Measurements from ENCODE around the gene MCCC2.
"Not testable (repeated sequence)": the region's sequence is repeated elsewhere in the genome, so short reads cannot be mapped to it uniquely, and the experiment has no call there.

The MCCC2 gene

DNA sequence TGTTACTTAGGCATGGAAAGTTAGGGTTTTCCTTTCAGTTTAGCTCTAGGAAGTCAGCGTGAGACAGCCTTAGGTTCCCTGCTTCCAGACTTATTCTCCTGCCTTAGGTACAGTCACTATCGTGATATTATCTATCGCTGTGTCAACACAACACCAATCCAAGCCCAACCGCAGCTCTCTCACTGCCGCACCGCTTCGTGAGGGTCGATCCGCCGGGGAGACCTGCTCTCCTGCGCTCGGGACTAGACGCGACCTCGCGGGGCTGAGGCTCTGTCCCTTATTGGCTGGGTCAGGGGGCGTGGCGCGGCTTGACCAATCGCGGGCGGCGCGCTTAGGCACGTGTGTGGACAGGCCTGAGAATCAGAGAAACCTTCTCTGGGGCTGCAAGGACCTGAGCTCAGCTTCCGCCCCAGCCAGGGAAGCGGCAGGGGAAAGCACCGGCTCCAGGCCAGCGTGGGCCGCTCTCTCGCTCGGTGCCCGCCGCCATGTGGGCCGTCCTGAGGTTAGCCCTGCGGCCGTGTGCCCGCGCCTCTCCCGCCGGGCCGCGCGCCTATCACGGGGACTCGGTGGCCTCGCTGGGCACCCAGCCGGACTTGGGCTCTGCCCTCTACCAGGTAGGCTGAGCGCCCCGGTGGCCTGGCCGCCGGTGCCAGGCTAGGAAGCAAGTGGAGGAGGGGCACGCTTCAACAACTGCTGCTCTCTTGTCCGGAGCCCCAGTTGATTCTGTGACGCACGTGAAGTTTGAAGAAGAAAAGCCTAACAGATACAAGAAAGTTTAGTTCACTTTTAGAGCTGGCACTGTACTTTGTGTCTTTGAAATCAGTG lies at the start of gene MCCC2:
Gene MCCC2 (plus strand): TSS at position 400 of the 825 bp plus-strand sequence. CDS start 86 bp downstream, at position 486.
- Histone ChIP-seq H3K4me3 (ENCODE audit: low read depth, low read length) (peak within 1 kb of the TSS; percentile 73), H3K36me3 (replicated peaks) (no peaks in the 10 kb centered on the region), H3K27me3 (replicated peaks) (no peaks in the 10 kb centered on the region), H3K27ac (peak within 1 kb of the TSS; percentile 62)
- TF ChIP-seq, protein P1, sequence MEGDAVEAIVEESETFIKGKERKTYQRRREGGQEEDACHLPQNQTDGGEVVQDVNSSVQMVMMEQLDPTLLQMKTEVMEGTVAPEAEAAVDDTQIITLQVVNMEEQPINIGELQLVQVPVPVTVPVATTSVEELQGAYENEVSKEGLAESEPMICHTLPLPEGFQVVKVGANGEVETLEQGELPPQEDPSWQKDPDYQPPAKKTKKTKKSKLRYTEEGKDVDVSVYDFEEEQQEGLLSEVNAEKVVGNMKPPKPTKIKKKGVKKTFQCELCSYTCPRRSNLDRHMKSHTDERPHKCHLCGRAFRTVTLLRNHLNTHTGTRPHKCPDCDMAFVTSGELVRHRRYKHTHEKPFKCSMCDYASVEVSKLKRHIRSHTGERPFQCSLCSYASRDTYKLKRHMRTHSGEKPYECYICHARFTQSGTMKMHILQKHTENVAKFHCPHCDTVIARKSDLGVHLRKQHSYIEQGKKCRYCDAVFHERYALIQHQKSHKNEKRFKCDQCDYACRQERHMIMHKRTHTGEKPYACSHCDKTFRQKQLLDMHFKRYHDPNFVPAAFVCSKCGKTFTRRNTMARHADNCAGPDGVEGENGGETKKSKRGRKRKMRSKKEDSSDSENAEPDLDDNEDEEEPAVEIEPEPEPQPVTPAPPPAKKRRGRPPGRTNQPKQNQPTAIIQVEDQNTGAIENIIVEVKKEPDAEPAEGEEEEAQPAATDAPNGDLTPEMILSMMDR (IDR thresholded peaks at IDR 0.05; ENCODE audit: low read depth, low read length, missing control alignments), result no peak
- in situ Hi-C loops (cut with HindIII; ENCODE audit: low pct_ligation_motif_present, low sequenced_read_pairs), result no loop called here
- peak; percentile 96 for DNase-seq

DNA sequence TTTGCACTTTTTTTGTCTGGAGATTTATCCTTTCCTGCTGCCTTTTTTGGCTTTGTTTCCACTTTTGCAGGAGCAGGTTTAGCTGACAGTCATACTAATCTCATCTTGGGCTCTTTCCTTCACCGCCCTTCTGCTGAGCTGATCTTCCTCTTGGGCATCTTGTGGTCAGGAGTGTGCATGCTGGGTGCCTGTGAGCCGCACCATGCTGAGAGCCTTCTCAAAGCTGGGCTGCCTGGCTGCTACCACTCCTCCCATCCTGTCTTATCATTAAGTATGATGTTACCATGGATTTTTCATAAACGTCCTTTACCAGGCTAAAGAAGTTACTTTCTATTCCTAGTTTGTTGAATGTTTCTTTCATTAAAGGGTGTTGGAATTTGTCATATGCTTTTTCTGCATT lies 49.5 kb upstream of the MCCC2 start:
- no peak overlapping the region for H3K27ac ChIP-seq
- in situ Hi-C loops (cut with HindIII; ENCODE audit: low pct_ligation_motif_present, low sequenced_read_pairs), result no loop called here
- DNase-seq, result peak; percentile 47
- TF ChIP-seq, protein P1 (IDR thresholded peaks at IDR 0.05; ENCODE audit: low read depth, low read length, missing control alignments), result no peak
- H3K27me3 ChIP-seq (replicated peaks), result no peaks in the 10 kb centered on the region
- H3K4me3 ChIP-seq (ENCODE audit: low read depth, low read length), result no peak overlapping the region
- H3K36me3 ChIP-seq (replicated peaks), result peaks cover 40% of the 10 kb centered on the region

DNA sequence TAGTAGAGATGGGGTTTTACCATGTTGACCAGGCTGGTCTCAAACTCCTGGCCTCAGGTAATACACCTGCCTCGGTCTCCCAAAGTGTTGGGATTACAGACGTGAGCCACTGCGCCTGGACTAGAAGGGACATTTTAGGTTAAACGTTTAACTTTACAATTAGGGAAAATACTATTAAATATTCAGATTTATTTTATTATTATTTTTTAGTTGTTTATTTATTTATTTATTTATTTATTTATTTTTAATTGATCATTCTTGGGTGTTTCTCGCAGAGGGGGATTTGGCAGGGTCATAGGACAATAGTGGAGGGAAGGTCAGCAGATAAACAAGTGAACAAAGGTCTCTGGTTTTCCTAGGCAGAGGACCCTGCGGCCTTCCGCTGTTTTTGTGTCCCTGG lies 36.3 kb upstream of the MCCC2 start:
- DNase-seq; H3K4me3 ChIP-seq (ENCODE audit: low read depth, low read length); H3K27ac ChIP-seq; in situ Hi-C loops (cut with HindIII; ENCODE audit: low pct_ligation_motif_present, low sequenced_read_pairs); H3K27me3 ChIP-seq (replicated peaks): not testable (repeated sequence)
- peaks cover 45% of the 10 kb centered on the region for H3K36me3 ChIP-seq (replicated peaks)

DNA sequence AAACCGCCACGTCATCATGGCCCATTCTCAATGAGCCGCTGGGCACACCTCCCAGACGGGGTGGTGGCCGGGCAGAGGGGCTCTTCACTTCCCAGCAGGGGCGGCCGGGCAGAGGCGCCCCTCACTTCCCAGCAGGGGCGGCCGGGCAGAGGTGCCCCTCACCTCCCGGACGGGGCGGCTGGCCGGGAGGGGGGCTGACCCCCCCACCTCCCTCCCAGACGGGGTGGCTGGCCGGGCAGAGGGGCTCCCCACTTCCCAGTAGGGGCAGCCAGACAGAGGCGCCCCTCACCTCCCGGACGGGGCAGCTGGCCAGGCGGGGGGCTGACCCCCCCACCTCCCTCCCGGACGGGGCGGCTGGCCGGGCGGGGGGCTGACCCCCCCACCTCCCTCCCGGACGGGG lies 35.6 kb upstream of the MCCC2 start:
- H3K27me3 ChIP-seq (replicated peaks); H3K4me3 ChIP-seq (ENCODE audit: low read depth, low read length); in situ Hi-C loops (cut with HindIII; ENCODE audit: low pct_ligation_motif_present, low sequenced_read_pairs); DNase-seq; H3K27ac ChIP-seq: not testable (repeated sequence)
- peaks cover 43% of the 10 kb centered on the region for H3K36me3 ChIP-seq (replicated peaks)

DNA sequence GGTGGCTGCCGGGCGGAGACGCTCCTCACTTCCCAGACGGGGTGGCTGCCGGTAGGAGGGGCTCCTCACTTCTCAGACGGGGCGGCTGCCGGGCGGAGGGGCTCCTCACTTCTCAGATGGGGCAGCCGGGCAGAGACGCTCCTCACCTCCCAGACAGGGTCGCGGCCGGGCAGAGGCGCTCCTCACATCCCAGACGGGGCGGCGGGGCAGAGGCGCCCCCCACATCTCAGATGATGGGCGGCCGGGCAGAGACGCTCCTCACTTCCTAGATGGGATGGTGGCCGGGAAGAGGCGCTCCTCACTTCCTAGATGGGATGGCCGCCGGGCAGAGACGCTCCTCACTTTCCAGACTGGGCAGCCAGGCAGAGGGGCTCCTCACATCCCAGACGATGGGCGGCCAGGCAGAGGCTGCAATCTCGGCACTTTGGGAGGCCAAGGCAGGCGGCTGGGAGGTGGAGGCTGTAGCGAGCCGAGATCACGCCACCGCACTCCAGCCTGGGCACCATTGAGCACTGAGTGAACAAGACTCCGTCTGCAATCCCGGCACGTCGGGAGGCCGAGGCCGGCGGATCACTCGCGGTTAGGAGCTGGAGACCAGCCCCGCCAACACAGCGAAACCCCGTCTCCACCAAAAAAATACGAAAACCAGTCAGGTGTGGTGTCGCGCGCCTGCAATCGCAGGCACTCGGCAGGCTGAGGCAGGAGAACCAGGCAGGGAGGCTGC lies 35.0 kb upstream of the MCCC2 start:
- peaks cover 42% of the 10 kb centered on the region for H3K36me3 ChIP-seq (replicated peaks)

DNA sequence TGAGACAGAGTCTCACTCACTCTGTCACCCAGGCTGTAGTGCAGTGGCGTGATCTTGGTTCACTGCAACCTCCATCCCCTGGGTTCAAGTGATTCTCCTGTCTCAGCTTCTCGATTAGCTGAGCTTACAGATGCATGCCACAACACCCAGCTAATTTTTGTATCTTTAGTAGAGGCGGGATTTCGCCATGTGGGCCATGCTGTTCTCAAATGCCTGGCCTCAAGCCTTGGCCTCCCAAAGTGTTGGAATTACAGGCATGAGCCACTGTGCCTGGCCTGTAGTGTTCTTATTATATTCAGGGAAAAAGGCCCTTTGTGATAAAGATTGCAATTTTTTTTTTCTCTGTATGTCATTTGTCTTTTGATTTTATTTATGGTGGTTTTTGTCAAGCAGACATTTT lies 24.0 kb upstream of the MCCC2 start:
- peaks cover 33% of the 10 kb centered on the region for H3K36me3 ChIP-seq (replicated peaks)
- H3K27ac ChIP-seq, result no peak overlapping the region
- in situ Hi-C loops (cut with HindIII; ENCODE audit: low pct_ligation_motif_present, low sequenced_read_pairs), result no loop called here
- no peak for DNase-seq
- no peak overlapping the region for H3K4me3 ChIP-seq (ENCODE audit: low read depth, low read length)
- TF ChIP-seq, protein P1 (IDR thresholded peaks at IDR 0.05; ENCODE audit: low read depth, low read length, missing control alignments), result no peak
- H3K27me3 ChIP-seq (replicated peaks), result no peaks in the 10 kb centered on the region

More for the DNA sequence above, 35.0 kb upstream of the MCCC2 start:
- H3K27me3 ChIP-seq (replicated peaks); in situ Hi-C loops (cut with HindIII; ENCODE audit: low pct_ligation_motif_present, low sequenced_read_pairs); DNase-seq; H3K4me3 ChIP-seq (ENCODE audit: low read depth, low read length); H3K27ac ChIP-seq: not testable (repeated sequence)

DNA sequence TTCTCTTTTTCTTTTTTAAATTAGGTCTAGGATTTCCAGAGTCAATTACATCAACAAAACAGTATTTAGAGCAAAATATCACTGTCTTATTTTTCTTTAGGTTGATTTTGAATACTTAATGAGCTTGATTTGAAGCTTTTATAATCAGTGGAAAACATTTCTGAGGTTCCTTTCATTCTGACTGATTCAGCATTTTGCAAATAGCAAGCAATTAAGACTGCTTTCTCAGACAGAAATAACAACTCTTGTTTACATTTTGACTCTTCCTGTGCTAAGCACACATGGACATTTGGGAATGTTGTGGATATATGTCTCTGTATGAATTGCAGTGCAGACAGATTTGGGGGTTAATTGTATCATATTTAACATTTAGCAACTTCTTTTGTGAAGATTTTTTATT lies 22.2 kb upstream of the MCCC2 start:
- TF ChIP-seq, protein P1 (IDR thresholded peaks at IDR 0.05; ENCODE audit: low read depth, low read length, missing control alignments), result no peak
- in situ Hi-C loops (cut with HindIII; ENCODE audit: low pct_ligation_motif_present, low sequenced_read_pairs), result no loop called here
- no peak overlapping the region for H3K27ac ChIP-seq
- H3K4me3 ChIP-seq (ENCODE audit: low read depth, low read length), result no peak overlapping the region
- DNase-seq, result no peak
- H3K36me3 ChIP-seq (replicated peaks), result peaks cover 32% of the 10 kb centered on the region
- no peaks in the 10 kb centered on the region for H3K27me3 ChIP-seq (replicated peaks)
